ENCODE results near the gene DGKH.

The DGKH gene

GRCh38 chr13:42048342-42048683 is at the start of gene DGKH:
DGKH (plus strand) TSS chr13:42048648; CDS start chr13:42048774, 126 bp downstream.
- 0 out of 2 replicates have a peak, but pooled peaks cover 6% of the 10 kb centered on the region for H4K20me1 ChIP-seq (ENCODE audit: insufficient read depth, low read length)
- peak within 1 kb of the TSS; percentile 98 for H3K4me2 ChIP-seq (ENCODE audit: low read length)
- no peaks in the 10 kb centered on the region for H3K9me3 ChIP-seq (ENCODE audit: insufficient read depth, low read length)
- H3K79me2 ChIP-seq (ENCODE audit: low read length), result peaks cover 3% of the 10 kb centered on the region; the same call in 1 of the 2 replicates
- H3K36me3 ChIP-seq (replicated peaks; ENCODE audit: low read depth, low read length), result no peaks in the 10 kb centered on the region
- H3K4me3 ChIP-seq (ENCODE audit: low read length), result peak within 1 kb of the TSS; percentile 87
- peak within 1 kb of the TSS; percentile 72 for H2AFZ ChIP-seq (ENCODE audit: low read depth, low read length)
- H3K27ac ChIP-seq (ENCODE audit: low read length), result no peak within 1 kb of the TSS
- TF ChIP-seq EZH2phosphoT487 (IDR thresholded peaks at IDR 0.05; ENCODE audit: low read depth) (no peak), CTCF (IDR thresholded peaks at IDR 0.05; ENCODE audit: low read depth, low read length) (no peak)
- peaks cover 10% of the 10 kb centered on the region for H3K27me3 ChIP-seq (ENCODE audit: low read depth, low read length)
- H3K9ac ChIP-seq (ENCODE audit: low read length), result peak within 1 kb of the TSS; percentile 82
- H3K4me1 ChIP-seq (ENCODE audit: low read length), result peaks cover 13% of the 10 kb centered on the region; the same call in 1 of the 2 replicates

- no peaks in the 10 kb centered on the region for H3K79me2 ChIP-seq (ENCODE audit: low read length)
- no peak overlapping the region for H3K4me2 ChIP-seq (ENCODE audit: low read length)
- no peaks in the 10 kb centered on the region for H4K20me1 ChIP-seq (ENCODE audit: insufficient read depth, low read length)
- no peak overlapping the region for H2AFZ ChIP-seq (ENCODE audit: low read depth, low read length)
- no peak overlapping the region for H3K9ac ChIP-seq (ENCODE audit: low read length)
- H3K4me3 ChIP-seq (ENCODE audit: low read length), result no peak overlapping the region
- TF ChIP-seq CTCF (IDR thresholded peaks at IDR 0.05; ENCODE audit: low read depth, low read length), result no peak
- TF ChIP-seq EZH2phosphoT487 (IDR thresholded peaks at IDR 0.05; ENCODE audit: low read depth), result no peak
- H3K27ac ChIP-seq (ENCODE audit: low read length), result no peak overlapping the region
- H3K36me3 ChIP-seq (replicated peaks; ENCODE audit: low read depth, low read length), result no peaks in the 10 kb centered on the region
- no peaks in the 10 kb centered on the region for H3K9me3 ChIP-seq (ENCODE audit: insufficient read depth, low read length)
- peaks cover 32% of the 10 kb centered on the region for H3K27me3 ChIP-seq (ENCODE audit: low read depth, low read length)
- no peaks in the 10 kb centered on the region for H3K4me1 ChIP-seq (ENCODE audit: low read length)
Observed at GRCh38 chr13:42000846-42001245, 47.6 kb upstream of the DGKH start.

GRCh38 chr13:42001580-42001979 is 46.9 kb upstream of the DGKH start:
- H3K79me2 ChIP-seq (ENCODE audit: low read length), result no peaks in the 10 kb centered on the region
- no peak overlapping the region for H3K9ac ChIP-seq (ENCODE audit: low read length)
- no peak for TF ChIP-seq CTCF (IDR thresholded peaks at IDR 0.05; ENCODE audit: low read depth, low read length)
- no peak for TF ChIP-seq EZH2phosphoT487 (IDR thresholded peaks at IDR 0.05; ENCODE audit: low read depth)
- no peak overlapping the region for H3K4me2 ChIP-seq (ENCODE audit: low read length)
- no peaks in the 10 kb centered on the region for H4K20me1 ChIP-seq (ENCODE audit: insufficient read depth, low read length)
- H3K9me3 ChIP-seq (ENCODE audit: insufficient read depth, low read length), result no peaks in the 10 kb centered on the region
- H3K27ac ChIP-seq (ENCODE audit: low read length), result no peak overlapping the region
- H2AFZ ChIP-seq (ENCODE audit: low read depth, low read length), result no peak overlapping the region
- no peaks in the 10 kb centered on the region for H3K4me1 ChIP-seq (ENCODE audit: low read length)
- no peaks in the 10 kb centered on the region for H3K36me3 ChIP-seq (replicated peaks; ENCODE audit: low read depth, low read length)
- H3K27me3 ChIP-seq (ENCODE audit: low read depth, low read length), result peaks cover 32% of the 10 kb centered on the region
- no peak overlapping the region for H3K4me3 ChIP-seq (ENCODE audit: low read length)

- Histone ChIP-seq H3K27ac (ENCODE audit: low read length) (no peak overlapping the region), H3K4me3 (ENCODE audit: low read length) (no peak overlapping the region), H3K4me2 (ENCODE audit: low read length) (no peak overlapping the region), H2AFZ (ENCODE audit: low read depth, low read length) (no peak overlapping the region), H3K36me3 (replicated peaks; ENCODE audit: low read depth, low read length) (no peaks in the 10 kb centered on the region), H3K79me2 (ENCODE audit: low read length) (no peaks in the 10 kb centered on the region), H4K20me1 (ENCODE audit: insufficient read depth, low read length) (no peaks in the 10 kb centered on the region), H3K9ac (ENCODE audit: low read length) (no peak overlapping the region), H3K9me3 (ENCODE audit: insufficient read depth, low read length) (no peaks in the 10 kb centered on the region), H3K4me1 (ENCODE audit: low read length) (no peaks in the 10 kb centered on the region), H3K27me3 (ENCODE audit: low read depth, low read length) (peaks cover 32% of the 10 kb centered on the region)
- no peak for TF ChIP-seq EZH2phosphoT487 (IDR thresholded peaks at IDR 0.05; ENCODE audit: low read depth)
- TF ChIP-seq CTCF (IDR thresholded peaks at IDR 0.05; ENCODE audit: low read depth, low read length), result no peak
Observed at GRCh38 chr13:42002066-42002465, 46.4 kb upstream of the DGKH start.
